OCI-LY1 (cell line): ENCODE measurements around the gene CHRND.

Source experiments
- H2AFZ ChIP-seq: fragments of 200-600 bp; sonication (generic), shearing (Covaris generic); 2 replicates; pipeline ENCODE4 v1.6.0; 2014; ENCODE audit warnings: antibody characterized with exemption, mild to moderate bottlenecking, low read length
- H3F3A ChIP-seq: fragments of 200-600 bp; sonication (generic), shearing (Covaris generic); 2 replicates; pipeline ENCODE4 v1.6.0; 2014; ENCODE audit warnings: mild to moderate bottlenecking, antibody characterized with exemption, low read length, moderate library complexity; ENCODE audit not compliant: insufficient read depth
- H3K27ac ChIP-seq: fragments of 200-600 bp; sonication (generic); 2 replicates; pipeline ENCODE4 v1.5.1; 2014; ENCODE audit warnings: low read length, mixed run types, mild to moderate bottlenecking, low read depth; ENCODE audit not compliant: poor library complexity, severe bottlenecking
- H3K27me3 ChIP-seq: fragments of 200-600 bp; sonication (generic); 2 replicates; pipeline ENCODE4 v1.6.0; 2014; ENCODE audit warnings: antibody characterized with exemption, mild to moderate bottlenecking, low read length, moderate library complexity; ENCODE audit not compliant: insufficient read depth
- H3K36me3 ChIP-seq: fragments of 200-600 bp; sonication (generic); 2 replicates; pipeline ENCODE4 v1.6.1; 2014; ENCODE audit warnings: mild to moderate bottlenecking, antibody characterized with exemption, low read length, moderate library complexity, mixed read lengths; ENCODE audit not compliant: insufficient read depth
- H3K4me1 ChIP-seq: fragments of 200-600 bp; sonication (generic); 2 replicates; pipeline ENCODE4 v1.5.1; 2014; ENCODE audit warnings: mild to moderate bottlenecking, low read length, moderate library complexity; ENCODE audit not compliant: insufficient read depth, severe bottlenecking
- H3K4me2 ChIP-seq: fragments of 200-600 bp; sonication (generic), shearing (Covaris generic); 2 replicates; pipeline ENCODE4 v1.6.1; 2014; ENCODE audit warnings: low read length
- H3K4me3 ChIP-seq: fragments of 200-600 bp; sonication (generic); 2 replicates; pipeline ENCODE4 v1.5.1; 2014; ENCODE audit warnings: low read length, low read depth, mild to moderate bottlenecking, mixed read lengths; ENCODE audit not compliant: poor library complexity, severe bottlenecking
- H3K79me2 ChIP-seq: fragments of 200-600 bp; shearing (Covaris generic); 2 replicates; pipeline ENCODE4 v1.6.1; 2016; ENCODE audit warnings: mixed run types, low read length, mixed read lengths; ENCODE audit not compliant: insufficient read depth
- H3K9ac ChIP-seq: fragments of 200-600 bp; sonication (generic), shearing (Covaris generic); 2 replicates; pipeline ENCODE4 v1.6.1; 2014; ENCODE audit warnings: mild to moderate bottlenecking, low read length, mixed read lengths
- H3K9me2 ChIP-seq: fragments of 200-600 bp; sonication (generic), shearing (Covaris generic); 2 replicates; pipeline ENCODE4 v1.6.1; 2014; ENCODE audit warnings: low read depth, mild to moderate bottlenecking, low read length, mixed read lengths
- H3K9me3 ChIP-seq: fragments of 200-600 bp; shearing (Covaris generic); 2 replicates; pipeline ENCODE4 v1.6.1; 2014; ENCODE audit warnings: low read length, mixed read lengths
- H4K20me1 ChIP-seq: fragments of 200-600 bp; sonication (generic), shearing (Covaris generic); 2 replicates; pipeline ENCODE4 v1.6.0; 2016; ENCODE audit warnings: mild to moderate bottlenecking, low read length; ENCODE audit not compliant: insufficient read depth
- EZH2 ChIP-seq: fragments of 200-600 bp; sonication (generic), shearing (Covaris generic); IDR thresholded peaks from 2 replicates; pipeline ENCODE4 v1.8.0; 2017; ENCODE audit warnings: borderline replicate concordance, mixed run types, mild to moderate bottlenecking, antibody characterized with exemption, low read length, moderate library complexity, mixed read lengths
- TF ChIP-seq, protein P1 (sequence below): fragments of 200-600 bp; sonication (generic), shearing (Covaris generic); IDR thresholded peaks from 2 replicates; pipeline ENCODE4 v1.5.1; 2017; ENCODE audit warnings: mild to moderate bottlenecking, antibody characterized with exemption, low read length, moderate library complexity, mixed read lengths

The CHRND gene

DNA sequence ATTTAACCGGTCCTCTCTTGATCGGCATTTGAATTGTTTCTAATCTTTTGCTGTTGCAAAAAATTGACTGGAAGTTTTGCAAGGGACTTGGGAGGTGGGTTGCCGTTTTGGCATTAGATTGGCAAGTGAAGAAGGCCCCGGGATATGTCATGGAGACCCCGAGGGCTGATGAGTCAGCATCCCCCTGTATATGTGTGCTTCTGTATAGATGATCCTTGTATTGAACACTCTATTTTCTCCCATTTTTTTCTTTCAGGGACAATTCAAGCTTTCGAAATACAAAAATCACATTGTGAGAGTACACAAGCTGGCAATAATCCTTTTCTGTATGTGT lies 54.7 kb downstream of the CHRND start:
- Histone ChIP-seq H2AFZ (no peak overlapping the region), H3K4me1 (peaks cover 5% of the 10 kb centered on the region), H3K9me3 (no peaks in the 10 kb centered on the region), H3F3A (no peaks in the 10 kb centered on the region), H3K4me3 (no peak overlapping the region), H3K79me2 (no peaks in the 10 kb centered on the region), H3K9ac (no peak overlapping the region), H3K36me3 (peaks cover 7% of the 10 kb centered on the region), H3K27ac (no peak overlapping the region), H3K27me3 (no peaks in the 10 kb centered on the region), H3K9me2 (no peaks in the 10 kb centered on the region), H3K4me2 (no peak overlapping the region), H4K20me1 (no peaks in the 10 kb centered on the region)
- TF ChIP-seq, protein P1, sequence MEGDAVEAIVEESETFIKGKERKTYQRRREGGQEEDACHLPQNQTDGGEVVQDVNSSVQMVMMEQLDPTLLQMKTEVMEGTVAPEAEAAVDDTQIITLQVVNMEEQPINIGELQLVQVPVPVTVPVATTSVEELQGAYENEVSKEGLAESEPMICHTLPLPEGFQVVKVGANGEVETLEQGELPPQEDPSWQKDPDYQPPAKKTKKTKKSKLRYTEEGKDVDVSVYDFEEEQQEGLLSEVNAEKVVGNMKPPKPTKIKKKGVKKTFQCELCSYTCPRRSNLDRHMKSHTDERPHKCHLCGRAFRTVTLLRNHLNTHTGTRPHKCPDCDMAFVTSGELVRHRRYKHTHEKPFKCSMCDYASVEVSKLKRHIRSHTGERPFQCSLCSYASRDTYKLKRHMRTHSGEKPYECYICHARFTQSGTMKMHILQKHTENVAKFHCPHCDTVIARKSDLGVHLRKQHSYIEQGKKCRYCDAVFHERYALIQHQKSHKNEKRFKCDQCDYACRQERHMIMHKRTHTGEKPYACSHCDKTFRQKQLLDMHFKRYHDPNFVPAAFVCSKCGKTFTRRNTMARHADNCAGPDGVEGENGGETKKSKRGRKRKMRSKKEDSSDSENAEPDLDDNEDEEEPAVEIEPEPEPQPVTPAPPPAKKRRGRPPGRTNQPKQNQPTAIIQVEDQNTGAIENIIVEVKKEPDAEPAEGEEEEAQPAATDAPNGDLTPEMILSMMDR = no peak
- TF ChIP-seq EZH2 = no peak

DNA sequence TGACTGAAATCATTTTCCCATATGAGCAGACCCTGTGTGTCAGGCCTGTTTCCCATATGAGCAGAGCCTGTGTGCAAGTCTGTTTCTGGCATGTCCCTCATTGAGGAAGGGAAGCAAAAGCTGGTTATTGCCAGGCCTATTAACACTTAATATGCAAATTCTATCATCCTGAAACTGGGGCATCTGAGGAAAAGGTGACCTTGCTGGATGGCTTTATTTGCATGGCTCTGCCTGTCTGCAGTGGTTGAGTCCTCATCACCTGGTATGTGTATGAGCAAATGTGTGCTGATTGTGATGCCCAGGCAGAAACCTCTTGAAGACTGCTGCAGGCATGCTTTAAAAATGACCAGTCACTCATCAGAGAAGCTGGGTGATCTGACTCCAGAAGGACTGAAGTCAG lies 55.8 kb downstream of the CHRND start:
- no peaks in the 10 kb centered on the region for H3K9me3 ChIP-seq
- H3K36me3 ChIP-seq = peaks cover 7% of the 10 kb centered on the region
- H3K79me2 ChIP-seq = no peaks in the 10 kb centered on the region
- H3K27me3 ChIP-seq = no peaks in the 10 kb centered on the region
- peaks cover 5% of the 10 kb centered on the region for H3K4me1 ChIP-seq
- TF ChIP-seq, protein P1 = no peak
- TF ChIP-seq EZH2 = no peak
- no peak overlapping the region for H3K27ac ChIP-seq
- no peak overlapping the region for H3K9ac ChIP-seq
- H3K9me2 ChIP-seq = no peaks in the 10 kb centered on the region
- H3F3A ChIP-seq = no peaks in the 10 kb centered on the region
- no peaks in the 10 kb centered on the region for H4K20me1 ChIP-seq
- no peak overlapping the region for H2AFZ ChIP-seq
- no peak overlapping the region for H3K4me3 ChIP-seq
- H3K4me2 ChIP-seq = no peak overlapping the region

GRCh38 chr2:232584238-232584637 lies 58.3 kb downstream of the CHRND start:
- H2AFZ ChIP-seq = no peak overlapping the region
- H3K9me3 ChIP-seq = no peaks in the 10 kb centered on the region
- peaks cover 7% of the 10 kb centered on the region for H3K36me3 ChIP-seq
- H3K4me2 ChIP-seq = no peak overlapping the region
- H3K4me3 ChIP-seq = no peak overlapping the region
- no peaks in the 10 kb centered on the region for H4K20me1 ChIP-seq
- TF ChIP-seq EZH2 = no peak
- TF ChIP-seq, protein P1 = no peak
- H3F3A ChIP-seq = no peaks in the 10 kb centered on the region
- H3K27ac ChIP-seq = no peak overlapping the region
- no peaks in the 10 kb centered on the region for H3K27me3 ChIP-seq
- peaks cover 5% of the 10 kb centered on the region for H3K4me1 ChIP-seq
- H3K79me2 ChIP-seq = no peaks in the 10 kb centered on the region
- H3K9ac ChIP-seq = no peak overlapping the region
- H3K9me2 ChIP-seq = no peaks in the 10 kb centered on the region
